ENCODE measurements around the gene RNF213.

DNA sequence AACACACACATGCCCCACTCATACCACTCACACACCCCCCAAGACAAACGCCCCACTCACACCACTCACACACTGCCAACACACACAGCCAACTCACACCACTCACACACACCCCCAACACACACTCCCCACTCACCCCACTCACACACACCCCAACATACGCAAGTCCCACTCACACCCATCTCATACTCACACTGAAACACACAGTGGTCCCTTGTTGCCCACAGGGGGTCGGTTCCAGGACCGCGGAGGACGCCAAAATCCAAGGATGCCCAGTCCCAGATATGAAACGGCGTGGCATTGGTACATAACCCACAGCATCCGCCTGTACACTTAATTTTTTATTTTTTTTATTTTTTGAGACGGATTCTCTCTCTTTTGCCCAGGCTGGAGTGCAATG lies 20.9 kb downstream of the RNF213 start:
- TF ChIP-seq EP300 (IDR thresholded peaks at IDR 0.05; ENCODE audit: borderline replicate concordance in 1 of 2, low read depth in 1 of 2, low read length in 1 of 2) (no peak), YY1 (IDR thresholded peaks at IDR 0.05; ENCODE audit: low read depth) (no peak), EZH2phosphoT487 (IDR thresholded peaks at IDR 0.05; ENCODE audit: borderline replicate concordance, low read depth) (no peak), SIN3A (IDR thresholded peaks at IDR 0.05; ENCODE audit: borderline replicate concordance, low read depth, low read length) (no peak), RFX5 (IDR thresholded peaks at IDR 0.05; ENCODE audit: low read length) (no peak), GABPA (IDR thresholded peaks at IDR 0.05; ENCODE audit: low read depth) (no peak), TAF1 (IDR thresholded peaks at IDR 0.05; ENCODE audit: borderline replicate concordance, low read depth, low read length) (no peak), POLR2AphosphoS5 (IDR thresholded peaks at IDR 0.05; ENCODE audit: low read depth, low read length) (no peak), TCF12 (IDR thresholded peaks at IDR 0.05) (no peak), JUND (IDR thresholded peaks at IDR 0.05) (no peak)
- TF ChIP-seq, protein P1, sequence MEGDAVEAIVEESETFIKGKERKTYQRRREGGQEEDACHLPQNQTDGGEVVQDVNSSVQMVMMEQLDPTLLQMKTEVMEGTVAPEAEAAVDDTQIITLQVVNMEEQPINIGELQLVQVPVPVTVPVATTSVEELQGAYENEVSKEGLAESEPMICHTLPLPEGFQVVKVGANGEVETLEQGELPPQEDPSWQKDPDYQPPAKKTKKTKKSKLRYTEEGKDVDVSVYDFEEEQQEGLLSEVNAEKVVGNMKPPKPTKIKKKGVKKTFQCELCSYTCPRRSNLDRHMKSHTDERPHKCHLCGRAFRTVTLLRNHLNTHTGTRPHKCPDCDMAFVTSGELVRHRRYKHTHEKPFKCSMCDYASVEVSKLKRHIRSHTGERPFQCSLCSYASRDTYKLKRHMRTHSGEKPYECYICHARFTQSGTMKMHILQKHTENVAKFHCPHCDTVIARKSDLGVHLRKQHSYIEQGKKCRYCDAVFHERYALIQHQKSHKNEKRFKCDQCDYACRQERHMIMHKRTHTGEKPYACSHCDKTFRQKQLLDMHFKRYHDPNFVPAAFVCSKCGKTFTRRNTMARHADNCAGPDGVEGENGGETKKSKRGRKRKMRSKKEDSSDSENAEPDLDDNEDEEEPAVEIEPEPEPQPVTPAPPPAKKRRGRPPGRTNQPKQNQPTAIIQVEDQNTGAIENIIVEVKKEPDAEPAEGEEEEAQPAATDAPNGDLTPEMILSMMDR (IDR thresholded peaks at IDR 0.05): no peak

Data from SK-N-SH (cell line).